ENCODE results near the gene SLC37A2. TPM values are rescaled to one million over a fixed set of nuclear protein-coding genes. Genes with fewer than 3 reads are reported as not detected.

The SLC37A2 gene
- total RNA-seq, 1 donor from 2014 or later = 15.5 TPM

- ATAC-seq = no peak
Observed at GRCh38 chr11:125071435-125071834, 8.3 kb downstream of the SLC37A2 start.

- ATAC-seq = no peak
Observed at GRCh38 chr11:125071846-125072217, 8.7 kb downstream of the SLC37A2 start.

- no peak for ATAC-seq
Observed at GRCh38 chr11:125072218-125072960, 9.3 kb downstream of the SLC37A2 start.

- no peak for ATAC-seq
Observed at GRCh38 chr11:125072961-125073590, 10.0 kb downstream of the SLC37A2 start.

GRCh38 chr11:125073616-125074483, 10.7 kb downstream of the SLC37A2 start:
- ATAC-seq = no peak

GRCh38 chr11:125074511-125075241, 11.6 kb downstream of the SLC37A2 start:
- no peak for ATAC-seq

- no peak for ATAC-seq
Observed at GRCh38 chr11:125075242-125075625, 12.1 kb downstream of the SLC37A2 start.

- peak; percentile 93 for ATAC-seq
Observed at GRCh38 chr11:125075900-125076317, 12.8 kb downstream of the SLC37A2 start.

- ATAC-seq = no peak
Observed at GRCh38 chr11:125076378-125076945, 13.4 kb downstream of the SLC37A2 start.

GRCh38 chr11:125078016-125078415, 14.9 kb downstream of the SLC37A2 start:
- ATAC-seq = no peak

- ATAC-seq = no peak
Observed at GRCh38 chr11:125078516-125079140, 15.5 kb downstream of the SLC37A2 start.

GRCh38 chr11:125079151-125079877, 16.2 kb downstream of the SLC37A2 start:
- ATAC-seq = no peak

GRCh38 chr11:125079878-125080530, 16.9 kb downstream of the SLC37A2 start:
- no peak for ATAC-seq

GRCh38 chr11:125080531-125080911, 17.4 kb downstream of the SLC37A2 start:
- no peak for ATAC-seq

GRCh38 chr11:125081098-125081798, 18.1 kb downstream of the SLC37A2 start:
- no peak for ATAC-seq

- no peak for ATAC-seq
Observed at GRCh38 chr11:125082040-125082439, 18.9 kb downstream of the SLC37A2 start.

- peak; percentile 98 for ATAC-seq
Observed at GRCh38 chr11:125082611-125083311, 19.7 kb downstream of the SLC37A2 start.

GRCh38 chr11:125083312-125084056, 20.4 kb downstream of the SLC37A2 start:
- ATAC-seq = no peak

- no peak for ATAC-seq
Observed at GRCh38 chr11:125084057-125084416, 20.9 kb downstream of the SLC37A2 start.
